GM12892 (cell line): ENCODE results near the gene TOP3A.

Experiments used
- POLR2A ChIP-seq: IDR thresholded peaks from 2 replicates; pipeline ENCODE4 v1.6.1; 2011; ENCODE audit warnings: low read depth, low read length, control low read depth
- POLR2AphosphoS5 ChIP-seq: IDR thresholded peaks from 2 replicates; pipeline ENCODE4 v1.6.1; 2011; ENCODE audit warnings: low read depth, low read length, control low read depth
- TAF1 ChIP-seq: IDR thresholded peaks from 2 replicates; pipeline ENCODE4 v1.6.1; 2011; ENCODE audit warnings: low read depth, mild to moderate bottlenecking, control low read depth, low read length, borderline replicate concordance

GRCh38 chr17:18236494-18236893 is 78.3 kb downstream of the TOP3A start:
- TF ChIP-seq POLR2A (no peak), POLR2AphosphoS5 (no peak), TAF1 (no peak)
